A549 (cell line): ENCODE results near the gene RPS2. TPM values are rescaled to one million over a fixed set of nuclear protein-coding genes. Genes with fewer than 3 reads are reported as not detected.

Source experiments
- ATAC-seq, 2 experiments: fragments of 200-7000 bp in 1 of 2; fragments of >200 bp in 1 of 2; cut with Nextera tagmentation in 1 of 2; cut with Tn5 transposase in 1 of 2; 3 replicates each; pipeline versions ENCODE4 v1.8.0 to v1.9.1; 2018 to 2020; ENCODE audit warnings: mild to moderate bottlenecking in 1 of 2, moderate library complexity in 1 of 2
- CTCF ChIA-PET: fragments of 300-600 bp; sonication (Branson Sonifier 250); formaldehyde crosslinking; extraction: SDS; loops from one replicate; lab custom pipeline; 2021; ENCODE audit warnings: antibody characterized with exemption, inconsistent platforms; lab: Yijun Ruan, JAX
- POLR2A ChIA-PET: fragments of 350-600 bp; formaldehyde crosslinking; extraction: SDS; loops from one replicate; lab custom pipeline; 2021; ENCODE audit warnings: antibody characterized with exemption, inconsistent platforms; lab: Yijun Ruan, JAX
- DNase-seq, 2 experiments: peaks; one replicate each; pipeline versions ENCODE4 v3.0.0 to v3.0.0-alpha.2; 2011 to 2016; ENCODE audit warnings: low read depth in 1 of 2, low spot score in 1 of 2
- FAIRE-seq: peaks from 2 replicates; lab custom pipeline; 2011; peaks lifted over from hg19 to GRCh38; lab: Jason Lieb, UNC
- H3K27ac ChIP-seq, 2 experiments: fragments of >200 bp; sonication (Bioruptor Twin); formaldehyde crosslinking; 3 replicates each; pipeline ENCODE4 v1.5.1; 2016 to 2017
- H3K4me1 ChIP-seq: fragments of >200 bp; sonication (Bioruptor Twin); formaldehyde crosslinking; 3 replicates; pipeline ENCODE4 v1.6.1; 2016
- H3K4me2 ChIP-seq: fragments of >200 bp; sonication (Bioruptor Twin); formaldehyde crosslinking; 3 replicates; pipeline ENCODE4 v1.6.1; 2016
- H3K4me3 ChIP-seq: fragments of >200 bp; sonication (Bioruptor Twin); formaldehyde crosslinking; 3 replicates; pipeline ENCODE4 v1.5.1; 2016
- H3K9me3 ChIP-seq: fragments of >200 bp; sonication (Bioruptor Twin); formaldehyde crosslinking; 3 replicates; pipeline ENCODE4 v1.6.1; 2016
- CBX2 ChIP-seq: fragments of 200-600 bp; sonication (generic); IDR thresholded peaks from 2 replicates; pipeline ENCODE4 v1.6.1; 2016; ENCODE audit warnings: low read depth, mild to moderate bottlenecking, borderline replicate concordance
- CHD4 ChIP-seq: fragments of 200-600 bp; sonication (generic); IDR thresholded peaks from 2 replicates; pipeline ENCODE4 v1.6.1; 2016; ENCODE audit warnings: antibody characterized with exemption, mild to moderate bottlenecking, borderline replicate concordance
- EP300 ChIP-seq, 2 experiments: fragments of >200 bp; sonication (Bioruptor Twin); formaldehyde crosslinking; IDR thresholded peaks; 2 replicates in 1 of 2; 3 replicates in 1 of 2; pipeline ENCODE4 v1.6.1; 2016 to 2017
- GATA3 ChIP-seq: IDR thresholded peaks from 2 replicates; pipeline ENCODE4 v1.6.1; 2012; ENCODE audit warnings: borderline replicate concordance
- HOXB5 ChIP-seq: fragments of 250-450 bp; sonication (Bioruptor Pico); IDR thresholded peaks from 2 replicates; pipeline ENCODE4 v1.5.0; 2020; ENCODE audit warnings: mild to moderate bottlenecking, moderate library complexity
- JUNB ChIP-seq: fragments of >200 bp; sonication (Bioruptor Twin); formaldehyde crosslinking; IDR thresholded peaks from 2 replicates; pipeline ENCODE4 v1.6.1; 2016
- MYC ChIP-seq: IDR thresholded peaks from 2 replicates; pipeline ENCODE4 v1.6.1; 2012; ENCODE audit warnings: mild to moderate bottlenecking, inconsistent platforms, low read length, improper control_type of control experiment, borderline replicate concordance
- RARB ChIP-seq: fragments of 250-450 bp; sonication (Bioruptor Pico); IDR thresholded peaks from 2 replicates; pipeline ENCODE4 v1.8.0; 2021; ENCODE audit warnings: mild to moderate bottlenecking, moderate library complexity
- RNF2 ChIP-seq: fragments of 200-600 bp; sonication (generic); IDR thresholded peaks from 2 replicates; pipeline ENCODE4 v1.6.1; 2016; ENCODE audit warnings: low read depth, mild to moderate bottlenecking, antibody characterized with exemption, moderate library complexity, borderline replicate concordance
- SMC3 ChIP-seq: fragments of >200 bp; sonication (Bioruptor Twin); formaldehyde crosslinking; IDR thresholded peaks from 3 replicates; pipeline ENCODE4 v1.6.1; 2018; ENCODE audit warnings: inconsistent platforms
- ZFP36 ChIP-seq: fragments of 450-650 bp; IDR thresholded peaks from 2 replicates; pipeline ENCODE4 v1.6.1; 2014; ENCODE audit warnings: borderline replicate concordance; ENCODE audit not compliant: partially characterized antibody
- ZNF302 ChIP-seq: fragments of 250-450 bp; sonication (Bioruptor Pico); IDR thresholded peaks from 2 replicates; pipeline ENCODE4 v1.9.0; 2021; ENCODE audit warnings: inconsistent platforms, mild to moderate bottlenecking, moderate library complexity
- ZSCAN20 ChIP-seq: fragments of 250-450 bp; sonication (Bioruptor Pico); IDR thresholded peaks from 2 replicates; pipeline ENCODE4 v1.8.0; 2022; ENCODE audit warnings: mild to moderate bottlenecking, moderate library complexity
- WGBS: methylation state at CpG from one replicate; pipeline ENCODE4 v1.1.6; 2017; ENCODE audit errors: missing lambda C conversion rate; 5-methylcytosine and 5-hydroxymethylcytosine counted together
- polyA plus RNA-seq, 4 experiments: library from polyadenylated mRNA; depleted of rRNA in 3 of 4; stranded (reverse); fragments of >200 nt; fragmentation: RNase III in 1 of 4; extraction: RNeasy Plus Mini Kit Qiagen cat#74134 plus additional on column Dnase treatment in 1 of 4; gene quantifications; 2 replicates in 3 of 4; 3 replicates in 1 of 4; pipeline ENCODE4 v1.2.3, GENCODE V29; 2011 to 2017
- TF ChIP-seq, protein P1 (sequence below): IDR thresholded peaks from 2 replicates; pipeline ENCODE4 v1.6.1; 2012
- TF ChIP-seq, protein P2 (sequence below): fragments of >200 bp; sonication (Bioruptor Twin); formaldehyde crosslinking; IDR thresholded peaks from 2 replicates; pipeline ENCODE4 v1.6.1; 2016
- TF ChIP-seq, protein P3 (sequence below): fragments of 200-600 bp; sonication (generic); IDR thresholded peaks from 2 replicates; pipeline ENCODE4 v1.6.1; 2016; ENCODE audit warnings: antibody characterized with exemption, mild to moderate bottlenecking, moderate library complexity
- TF ChIP-seq, protein P4 (sequence below): fragments of 250-450 bp; sonication (Bioruptor Pico); IDR thresholded peaks from 2 replicates; pipeline ENCODE4 v1.5.0; 2021; ENCODE audit warnings: mild to moderate bottlenecking, moderate library complexity, borderline replicate concordance

Gene RPS2
- polyA plus RNA-seq, 2 of the 4 experiments (the other 2 are of a cell fraction): 2,621 to 3,626 TPM

DNA sequence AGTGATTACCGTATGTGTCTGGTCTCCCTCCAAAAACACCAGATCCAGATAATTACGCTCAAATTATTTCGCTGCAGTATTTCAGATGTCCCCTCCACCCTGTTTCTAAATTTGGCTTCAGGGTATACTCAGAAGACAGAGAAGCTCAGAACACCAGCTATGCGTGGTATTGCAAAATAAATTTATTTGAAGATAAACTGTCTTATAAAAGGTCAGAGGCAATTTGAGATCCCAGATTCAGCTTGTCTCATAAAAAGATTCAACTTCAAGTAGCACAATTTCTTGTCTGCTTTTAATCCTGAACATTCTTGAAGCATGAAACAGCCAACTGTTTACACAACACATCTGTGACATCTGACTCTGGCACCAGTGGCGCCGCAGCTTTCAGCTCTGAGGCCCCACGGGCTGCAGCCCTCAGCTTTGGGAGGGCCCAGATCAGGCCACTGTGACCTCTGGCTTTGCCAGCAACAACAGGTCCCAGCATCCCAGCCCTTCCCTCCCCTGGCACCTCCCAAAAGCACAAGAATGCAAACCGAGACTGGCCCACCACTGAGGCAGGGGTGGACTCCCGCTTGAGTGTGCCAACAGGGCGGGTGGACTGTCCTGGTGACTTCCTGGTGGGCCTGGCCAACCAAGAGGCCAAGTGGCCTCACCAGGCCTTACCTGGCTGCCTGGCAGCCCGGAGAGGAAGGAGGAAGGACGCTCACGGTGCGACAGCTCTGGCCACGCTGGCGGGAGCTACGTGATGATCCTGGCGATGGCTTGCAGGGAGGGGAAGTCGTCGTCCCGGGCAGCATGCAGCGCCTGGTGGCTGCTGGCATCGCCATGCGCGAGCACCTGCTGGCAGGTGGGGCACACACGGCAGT lies 33.1 kb upstream of the RPS2 start:
- 75% methylated on average over 23 of the region's 26 CpGs for WGBS
- ChIA-PET POLR2A (interaction anchor here (0.5 to 0.7 kb wide), 2 partner anchors 33 to 57 kb away, joined by 3 to 4 read pairs; partner anchors contain the start of gene RPS2), CTCF (interaction anchor here (0.5 to 19.7 kb wide), 8 partner anchors 7 to 143 kb away, joined by 3 to 196 read pairs (median 4); partner anchors contain the start of gene ZNF598)
- Histone ChIP-seq H3K4me3 (no peak overlapping the region), H3K9me3 (no peaks in the 10 kb centered on the region), H3K4me2 (peak overlapping the region; percentile 39), H3K4me1 (peaks cover 51% of the 10 kb centered on the region), H3K27ac (peak overlapping the region; percentile 55 to 79; a peak in 5 of 6 replicates)
- DNase-seq: no peak
- peak; percentile 51 for FAIRE-seq
- peak in 1 of 2 experiments; percentile 8; a peak in 1 of 6 replicates for ATAC-seq
- TF ChIP-seq, protein P1, sequence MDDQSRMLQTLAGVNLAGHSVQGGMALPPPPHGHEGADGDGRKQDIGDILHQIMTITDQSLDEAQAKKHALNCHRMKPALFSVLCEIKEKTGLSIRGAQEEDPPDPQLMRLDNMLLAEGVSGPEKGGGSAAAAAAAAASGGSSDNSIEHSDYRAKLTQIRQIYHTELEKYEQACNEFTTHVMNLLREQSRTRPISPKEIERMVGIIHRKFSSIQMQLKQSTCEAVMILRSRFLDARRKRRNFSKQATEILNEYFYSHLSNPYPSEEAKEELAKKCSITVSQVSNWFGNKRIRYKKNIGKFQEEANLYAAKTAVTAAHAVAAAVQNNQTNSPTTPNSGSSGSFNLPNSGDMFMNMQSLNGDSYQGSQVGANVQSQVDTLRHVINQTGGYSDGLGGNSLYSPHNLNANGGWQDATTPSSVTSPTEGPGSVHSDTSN: no peak
- TF ChIP-seq RNF2 (no peak), JUNB (no peak), GATA3 (no peak), MYC (no peak), CHD4 (no peak), ZFP36 (no peak), SMC3 (no peak), RARB (CRISPR knock-in tag) (no peak), ZSCAN20 (CRISPR knock-in tag) (no peak), ZNF302 (no peak), CBX2 (no peak), EP300 (IDR thresholded peaks at IDR 0.05) (no peak), HOXB5 (CRISPR knock-in tag) (no peak)
- TF ChIP-seq, protein P2, sequence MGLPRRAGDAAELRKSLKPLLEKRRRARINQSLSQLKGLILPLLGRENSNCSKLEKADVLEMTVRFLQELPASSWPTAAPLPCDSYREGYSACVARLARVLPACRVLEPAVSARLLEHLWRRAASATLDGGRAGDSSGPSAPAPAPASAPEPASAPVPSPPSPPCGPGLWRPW: no peak
- TF ChIP-seq, protein P3, sequence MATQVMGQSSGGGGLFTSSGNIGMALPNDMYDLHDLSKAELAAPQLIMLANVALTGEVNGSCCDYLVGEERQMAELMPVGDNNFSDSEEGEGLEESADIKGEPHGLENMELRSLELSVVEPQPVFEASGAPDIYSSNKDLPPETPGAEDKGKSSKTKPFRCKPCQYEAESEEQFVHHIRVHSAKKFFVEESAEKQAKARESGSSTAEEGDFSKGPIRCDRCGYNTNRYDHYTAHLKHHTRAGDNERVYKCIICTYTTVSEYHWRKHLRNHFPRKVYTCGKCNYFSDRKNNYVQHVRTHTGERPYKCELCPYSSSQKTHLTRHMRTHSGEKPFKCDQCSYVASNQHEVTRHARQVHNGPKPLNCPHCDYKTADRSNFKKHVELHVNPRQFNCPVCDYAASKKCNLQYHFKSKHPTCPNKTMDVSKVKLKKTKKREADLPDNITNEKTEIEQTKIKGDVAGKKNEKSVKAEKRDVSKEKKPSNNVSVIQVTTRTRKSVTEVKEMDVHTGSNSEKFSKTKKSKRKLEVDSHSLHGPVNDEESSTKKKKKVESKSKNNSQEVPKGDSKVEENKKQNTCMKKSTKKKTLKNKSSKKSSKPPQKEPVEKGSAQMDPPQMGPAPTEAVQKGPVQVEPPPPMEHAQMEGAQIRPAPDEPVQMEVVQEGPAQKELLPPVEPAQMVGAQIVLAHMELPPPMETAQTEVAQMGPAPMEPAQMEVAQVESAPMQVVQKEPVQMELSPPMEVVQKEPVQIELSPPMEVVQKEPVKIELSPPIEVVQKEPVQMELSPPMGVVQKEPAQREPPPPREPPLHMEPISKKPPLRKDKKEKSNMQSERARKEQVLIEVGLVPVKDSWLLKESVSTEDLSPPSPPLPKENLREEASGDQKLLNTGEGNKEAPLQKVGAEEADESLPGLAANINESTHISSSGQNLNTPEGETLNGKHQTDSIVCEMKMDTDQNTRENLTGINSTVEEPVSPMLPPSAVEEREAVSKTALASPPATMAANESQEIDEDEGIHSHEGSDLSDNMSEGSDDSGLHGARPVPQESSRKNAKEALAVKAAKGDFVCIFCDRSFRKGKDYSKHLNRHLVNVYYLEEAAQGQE: no peak
- TF ChIP-seq, protein P4, sequence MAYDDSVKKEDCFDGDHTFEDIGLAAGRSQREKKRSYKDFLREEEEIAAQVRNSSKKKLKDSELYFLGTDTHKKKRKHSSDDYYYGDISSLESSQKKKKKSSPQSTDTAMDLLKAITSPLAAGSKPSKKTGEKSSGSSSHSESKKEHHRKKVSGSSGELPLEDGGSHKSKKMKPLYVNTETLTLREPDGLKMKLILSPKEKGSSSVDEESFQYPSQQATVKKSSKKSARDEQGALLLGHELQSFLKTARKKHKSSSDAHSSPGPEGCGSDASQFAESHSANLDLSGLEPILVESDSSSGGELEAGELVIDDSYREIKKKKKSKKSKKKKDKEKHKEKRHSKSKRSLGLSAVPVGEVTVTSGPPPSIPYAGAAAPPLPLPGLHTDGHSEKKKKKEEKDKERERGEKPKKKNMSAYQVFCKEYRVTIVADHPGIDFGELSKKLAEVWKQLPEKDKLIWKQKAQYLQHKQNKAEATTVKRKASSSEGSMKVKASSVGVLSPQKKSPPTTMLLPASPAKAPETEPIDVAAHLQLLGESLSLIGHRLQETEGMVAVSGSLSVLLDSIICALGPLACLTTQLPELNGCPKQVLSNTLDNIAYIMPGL (CRISPR knock-in tag): no peak
